Type B pancreatic cell (in vitro differentiated cells): Measurements from ENCODE around the gene ZNF74. TPM values are rescaled to one million over a fixed set of nuclear protein-coding genes. Genes with fewer than 3 reads are reported as not detected.

ENCODE experiments used
- DNase-seq: peaks from one replicate; pipeline ENCODE4 v3.0.0; 2021; ENCODE audit warnings: mixed read lengths; ENCODE audit not compliant: unreplicated experiment; ENCODE audit errors: extremely low spot score
- H3K27ac Mint-ChIP-seq: 2 replicates; pipeline ENCODE4 v1.8.0; 2021; ENCODE audit warnings: mild to moderate bottlenecking, mixed read lengths
- H3K27me3 Mint-ChIP-seq: 2 replicates; pipeline ENCODE4 v1.8.0; 2021; ENCODE audit warnings: mixed read lengths
- H3K36me3 Mint-ChIP-seq: 2 replicates; pipeline ENCODE4 v1.8.0; 2021; ENCODE audit warnings: mixed read lengths
- H3K4me1 Mint-ChIP-seq: one replicate; pipeline ENCODE4 v1.8.0; 2021; ENCODE audit warnings: mixed read lengths; ENCODE audit not compliant: unreplicated experiment
- H3K4me3 Mint-ChIP-seq: 2 replicates; pipeline ENCODE4 v1.8.0; 2021; ENCODE audit warnings: mild to moderate bottlenecking, mixed read lengths
- H3K9me3 Mint-ChIP-seq: 2 replicates; pipeline ENCODE4 v1.8.0; 2021; ENCODE audit warnings: mixed read lengths
- total RNA-seq: library from RNA; stranded (reverse); gene quantifications from 2 replicates; pipeline ENCODE4 v1.2.1, GENCODE V29; 2021; ENCODE audit warnings: low replicate concordance
- TF ChIP-seq, protein P1 (sequence below): fragments of 200-600 bp; sonication (generic); conservative IDR thresholded peaks from 2 replicates; pipeline ENCODE4 v1.5.0; 2021; ENCODE audit warnings: antibody characterized with exemption, mild to moderate bottlenecking

The ZNF74 gene
- total RNA-seq, 1 donor from 2014 or later: 39.5 TPM

DNA sequence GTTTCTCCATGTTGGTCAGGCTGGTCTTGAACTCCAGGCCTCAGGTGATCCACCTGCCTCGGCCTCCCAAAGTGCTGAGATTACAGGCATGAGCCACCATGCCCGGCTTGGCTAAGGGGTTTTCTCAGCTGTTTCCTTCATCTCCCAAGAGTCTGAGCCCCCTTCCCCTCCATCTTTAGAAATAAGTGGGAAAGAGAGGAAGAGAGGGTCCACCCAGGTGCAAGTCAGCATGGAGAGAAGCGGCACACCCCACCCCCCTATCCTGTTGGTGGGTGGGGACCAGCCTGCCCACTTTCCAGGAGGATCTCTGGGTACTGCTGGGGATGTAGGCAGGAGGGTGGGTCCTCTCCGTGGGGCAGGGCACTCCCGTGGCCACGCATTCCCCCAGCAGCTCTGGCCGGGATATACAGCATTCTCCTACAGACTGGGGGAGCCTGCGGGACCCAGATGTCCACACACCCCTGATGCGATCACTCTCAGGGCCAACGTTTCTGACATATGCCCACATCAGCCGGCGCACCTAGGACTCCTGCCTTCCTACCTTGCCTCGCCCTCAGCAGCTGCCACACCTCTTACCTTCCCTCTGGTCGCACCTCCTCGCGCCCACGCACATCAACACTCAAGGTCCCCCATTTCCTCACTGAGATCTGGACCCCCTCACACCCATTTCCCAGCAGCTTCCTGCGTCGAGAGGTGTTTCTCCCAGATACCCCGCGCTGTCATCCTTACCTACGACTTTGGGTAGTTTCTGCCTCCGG is 34.7 kb downstream of the ZNF74 start:
- no peaks in the 10 kb centered on the region for H3K9me3 Mint-ChIP-seq
- DNase-seq: no peak
- peaks cover 22% of the 10 kb centered on the region for H3K27me3 Mint-ChIP-seq
- H3K36me3 Mint-ChIP-seq: peaks cover 15% of the 10 kb centered on the region
- H3K4me3 Mint-ChIP-seq: peak overlapping the region; percentile 38
- no peak overlapping the region for H3K27ac Mint-ChIP-seq
- TF ChIP-seq, protein P1, sequence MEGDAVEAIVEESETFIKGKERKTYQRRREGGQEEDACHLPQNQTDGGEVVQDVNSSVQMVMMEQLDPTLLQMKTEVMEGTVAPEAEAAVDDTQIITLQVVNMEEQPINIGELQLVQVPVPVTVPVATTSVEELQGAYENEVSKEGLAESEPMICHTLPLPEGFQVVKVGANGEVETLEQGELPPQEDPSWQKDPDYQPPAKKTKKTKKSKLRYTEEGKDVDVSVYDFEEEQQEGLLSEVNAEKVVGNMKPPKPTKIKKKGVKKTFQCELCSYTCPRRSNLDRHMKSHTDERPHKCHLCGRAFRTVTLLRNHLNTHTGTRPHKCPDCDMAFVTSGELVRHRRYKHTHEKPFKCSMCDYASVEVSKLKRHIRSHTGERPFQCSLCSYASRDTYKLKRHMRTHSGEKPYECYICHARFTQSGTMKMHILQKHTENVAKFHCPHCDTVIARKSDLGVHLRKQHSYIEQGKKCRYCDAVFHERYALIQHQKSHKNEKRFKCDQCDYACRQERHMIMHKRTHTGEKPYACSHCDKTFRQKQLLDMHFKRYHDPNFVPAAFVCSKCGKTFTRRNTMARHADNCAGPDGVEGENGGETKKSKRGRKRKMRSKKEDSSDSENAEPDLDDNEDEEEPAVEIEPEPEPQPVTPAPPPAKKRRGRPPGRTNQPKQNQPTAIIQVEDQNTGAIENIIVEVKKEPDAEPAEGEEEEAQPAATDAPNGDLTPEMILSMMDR: no peak
- H3K4me1 Mint-ChIP-seq: peaks cover 14% of the 10 kb centered on the region

DNA sequence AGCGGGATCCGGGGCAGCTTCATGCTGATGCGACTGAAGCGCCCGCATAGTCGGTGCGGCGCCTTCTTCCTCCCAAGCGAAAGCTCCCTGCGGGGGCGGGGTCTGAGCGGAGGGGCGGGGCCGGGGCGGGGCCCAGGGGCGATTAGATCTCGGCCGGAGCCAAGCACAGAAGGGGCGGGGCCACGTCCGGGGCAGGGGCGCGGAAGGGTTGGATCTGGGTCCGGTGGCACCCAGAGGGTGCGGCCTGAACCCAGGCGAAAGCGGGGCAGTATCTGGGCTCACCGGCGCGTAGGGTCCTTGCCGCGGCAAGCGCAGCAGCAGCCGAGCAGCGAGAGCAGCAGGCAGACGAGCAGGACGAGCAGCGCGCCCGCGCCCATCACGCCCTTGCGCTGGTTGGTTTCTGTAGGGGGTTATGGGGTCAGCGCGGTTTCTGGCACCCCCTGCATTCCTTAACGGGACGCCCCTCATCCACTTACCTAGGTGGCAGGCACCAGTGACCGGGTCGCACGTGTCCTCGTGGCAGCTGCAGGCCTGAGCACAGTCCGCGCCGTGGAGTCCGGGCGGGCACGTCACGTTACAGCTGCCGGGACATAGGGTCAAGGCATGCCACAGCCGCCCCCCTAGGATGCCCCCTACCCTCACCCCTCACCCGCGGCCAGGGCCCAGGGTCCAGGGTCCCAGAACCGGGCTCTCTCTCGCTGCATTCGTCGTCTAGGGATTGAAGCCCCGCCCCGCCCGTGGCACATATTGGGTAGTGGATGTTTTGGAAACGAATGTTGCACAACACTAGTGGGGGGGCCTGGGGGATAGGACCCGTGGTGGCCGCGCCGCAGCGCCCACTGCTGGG is 35.5 kb downstream of the ZNF74 start:
- TF ChIP-seq, protein P1: no peak
- peaks cover 30% of the 10 kb centered on the region for H3K27me3 Mint-ChIP-seq
- H3K36me3 Mint-ChIP-seq: peaks cover 15% of the 10 kb centered on the region
- H3K9me3 Mint-ChIP-seq: no peaks in the 10 kb centered on the region
- DNase-seq: no peak
- H3K4me1 Mint-ChIP-seq: peaks cover 10% of the 10 kb centered on the region
- H3K4me3 Mint-ChIP-seq: no peak overlapping the region
- H3K27ac Mint-ChIP-seq: no peak overlapping the region

DNA sequence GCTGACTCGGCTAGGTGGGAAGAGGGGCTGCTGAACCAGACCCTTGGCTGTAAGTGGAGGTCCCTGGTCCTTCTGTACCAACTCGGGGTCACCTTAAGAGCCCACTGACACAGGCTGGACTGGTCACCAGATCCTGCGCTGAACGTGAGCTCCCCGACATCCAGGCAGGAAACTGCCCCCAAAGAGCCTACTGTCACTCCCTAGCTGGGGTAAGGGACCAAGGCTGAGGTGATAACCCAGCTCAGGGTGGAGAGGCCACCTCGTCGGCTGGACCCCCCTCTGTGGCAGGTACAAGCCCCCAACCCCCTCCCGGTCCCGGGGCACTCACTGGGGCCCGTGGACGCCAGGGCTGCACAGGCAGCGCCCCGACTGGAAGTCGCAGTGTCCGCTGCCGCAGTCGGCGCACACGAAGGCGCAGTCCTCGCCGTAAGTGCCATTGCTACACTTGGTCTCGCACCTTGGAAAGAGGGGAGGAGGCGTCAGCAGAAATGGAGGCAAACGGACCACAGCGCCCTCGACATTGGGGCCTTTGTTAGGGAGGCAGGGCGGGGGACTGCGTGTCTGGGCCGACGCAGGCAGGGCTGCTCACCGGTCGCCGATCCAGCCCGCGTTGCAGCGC is 36.3 kb downstream of the ZNF74 start:
- no peak overlapping the region for H3K27ac Mint-ChIP-seq
- peaks cover 17% of the 10 kb centered on the region for H3K4me1 Mint-ChIP-seq
- no peak for DNase-seq
- peaks cover 21% of the 10 kb centered on the region for H3K36me3 Mint-ChIP-seq
- no peak overlapping the region for H3K4me3 Mint-ChIP-seq
- TF ChIP-seq, protein P1: no peak
- peaks cover 37% of the 10 kb centered on the region for H3K27me3 Mint-ChIP-seq
- H3K9me3 Mint-ChIP-seq: no peaks in the 10 kb centered on the region

DNA sequence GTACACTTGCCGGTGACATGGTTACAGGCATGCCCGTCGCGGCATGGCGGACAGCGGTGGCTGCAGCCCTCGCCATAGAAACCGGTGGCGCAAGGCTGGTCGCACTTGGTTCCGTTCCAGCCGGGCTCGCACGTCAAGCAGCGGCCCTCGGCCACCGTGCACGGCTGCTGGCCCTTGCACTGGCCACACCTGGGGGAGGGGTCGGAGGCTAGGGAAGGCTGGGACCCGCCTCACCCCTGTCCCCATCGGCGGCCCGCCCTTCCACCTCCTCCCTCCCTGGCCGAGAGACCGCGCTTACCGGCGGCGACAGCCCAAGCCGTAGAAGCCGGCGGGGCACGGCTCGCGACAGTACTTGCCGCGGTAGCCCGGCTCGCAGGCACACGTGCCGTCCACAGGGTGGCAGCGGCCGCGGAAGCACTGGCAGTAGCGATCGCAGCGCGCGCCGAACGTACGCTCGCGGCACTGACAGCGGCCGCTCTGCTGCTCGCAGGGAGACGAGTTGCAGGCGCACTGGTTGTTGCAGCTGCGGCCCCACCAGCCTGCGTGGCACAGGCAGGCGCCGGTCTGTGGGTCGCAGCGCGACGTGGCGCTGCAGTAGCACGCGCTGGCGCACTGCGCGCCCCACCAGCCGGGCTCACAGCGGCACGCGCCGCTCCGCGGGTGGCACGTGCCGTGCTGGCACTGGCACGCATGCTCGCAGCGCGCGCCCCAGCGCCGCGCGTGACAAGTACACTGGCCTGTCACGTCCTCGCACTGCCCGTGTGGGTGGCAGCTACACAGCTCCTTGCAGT is 37.0 kb downstream of the ZNF74 start:
- TF ChIP-seq, protein P1: peak; percentile 69
- no peak overlapping the region for H3K27ac Mint-ChIP-seq
- no peaks in the 10 kb centered on the region for H3K9me3 Mint-ChIP-seq
- H3K27me3 Mint-ChIP-seq: peaks cover 44% of the 10 kb centered on the region
- peak overlapping the region; percentile 74 for H3K4me3 Mint-ChIP-seq
- H3K36me3 Mint-ChIP-seq: peaks cover 24% of the 10 kb centered on the region
- DNase-seq: no peak
- peaks cover 24% of the 10 kb centered on the region for H3K4me1 Mint-ChIP-seq
